Esophagus (tissue), 2 donors: Measurements from ENCODE around the gene CCDC60. TPM values are rescaled to one million over a fixed set of nuclear protein-coding genes. Genes with fewer than 3 reads are reported as not detected.
"Not testable (repeated sequence)": the region's sequence is repeated elsewhere in the genome, so short reads cannot be mapped to it uniquely, and the experiment has no call there.

Source experiments
- H3K27ac ChIP-seq, 2 donors: one replicate each; pipeline ENCODE4 v1.5.1; 2013; ENCODE audit warnings: low read depth in 2 of 2, mild to moderate bottlenecking in 2 of 2, inconsistent platforms in 1 of 2, low read length in 1 of 2, moderate library complexity in 1 of 2
- H3K27me3 ChIP-seq, 2 donors: one replicate each; pipeline ENCODE4 v1.6.1; 2013; ENCODE audit warnings: low read length in 2 of 2, control low read depth in 1 of 2, mild to moderate bottlenecking in 1 of 2; ENCODE audit not compliant: insufficient read depth in 2 of 2, control insufficient read depth in 1 of 2
- H3K36me3 ChIP-seq, 2 donors: one replicate each; pipeline ENCODE4 v1.6.1; 2013; ENCODE audit warnings: low read length in 1 of 2; ENCODE audit not compliant: control insufficient read depth in 2 of 2, insufficient read depth in 2 of 2
- H3K4me1 ChIP-seq, 2 donors: one replicate each; pipeline ENCODE4 v1.6.1; 2013; ENCODE audit warnings: low read length in 1 of 2; ENCODE audit not compliant: control insufficient read depth in 2 of 2, insufficient read depth in 2 of 2
- H3K4me3 ChIP-seq, 2 donors: one replicate each; pipeline ENCODE4 v1.5.1; 2013; ENCODE audit warnings: low read length in 2 of 2, mild to moderate bottlenecking in 2 of 2, low read depth in 1 of 2, moderate library complexity in 1 of 2
- H3K9me3 ChIP-seq, 2 donors: one replicate each; pipeline ENCODE4 v1.6.1; 2013; ENCODE audit warnings: mild to moderate bottlenecking in 2 of 2, low read depth in 1 of 2, low read length in 1 of 2, moderate library complexity in 1 of 2; ENCODE audit not compliant: control insufficient read depth in 2 of 2, insufficient read depth in 1 of 2
- WGBS, 2 donors: extraction: QIAGEN DNeasy Blood & Tissue Kit; methylation state at CpG; one replicate each; pipeline ENCODE4 v1.1.7; 2013; 5-methylcytosine and 5-hydroxymethylcytosine counted together
- polyA plus RNA-seq, 2 donors: library from polyadenylated mRNA; stranded (reverse); fragments of 200-250 nt; gene quantifications; one replicate each; pipeline ENCODE4 v1.2.3, GENCODE V29; 2013
- donor health status: healthy with polysubstance abuse.
- donor health status: Bipolar disorder and iron deficiency.

The CCDC60 gene
- polyA plus RNA-seq, 2 donors = 0.53 to 1.4 TPM

- H3K9me3 ChIP-seq = no peaks in the 10 kb centered on the region
- H3K27ac ChIP-seq = peak overlapping the region in 1 of 2 donors; percentile 28
- WGBS, 2 donors = 34 to 38% methylated on average over 6 of the region's 6 CpGs
- H3K4me1 ChIP-seq = peaks cover 0 to 3% of the 10 kb centered on the region in 2 donors
- no peak overlapping the region for H3K4me3 ChIP-seq
- H3K36me3 ChIP-seq = no peaks in the 10 kb centered on the region
- H3K27me3 ChIP-seq = no peaks in the 10 kb centered on the region
Observed at GRCh38 chr12:119327471-119327870, 7.1 kb upstream of the CCDC60 start.

GRCh38 chr12:119328111-119328510 is 6.4 kb upstream of the CCDC60 start:
- Histone ChIP-seq H3K9me3 (no peaks in the 10 kb centered on the region), H3K4me3 (no peak overlapping the region), H3K27me3 (no peaks in the 10 kb centered on the region), H3K27ac (no peak overlapping the region), H3K36me3 (no peaks in the 10 kb centered on the region), H3K4me1 (peaks cover 0 to 3% of the 10 kb centered on the region in 2 donors)
- WGBS, 2 donors = 47 to 48% methylated on average over 3 of the region's 3 CpGs

GRCh38 chr12:119338593-119339363 is 4.2 kb downstream of the CCDC60 start:
- Histone ChIP-seq H3K36me3 (no peaks in the 10 kb centered on the region), H3K4me1 (no peaks in the 10 kb centered on the region), H3K27me3 (no peaks in the 10 kb centered on the region), H3K4me3 (no peak overlapping the region), H3K9me3 (no peaks in the 10 kb centered on the region), H3K27ac (no peak overlapping the region)
- WGBS, 2 donors = 56 to 67% methylated on average over 11 of the region's 11 CpGs

GRCh38 chr12:119340578-119340977 is 6.0 kb downstream of the CCDC60 start:
- Histone ChIP-seq H3K9me3 (no peaks in the 10 kb centered on the region), H3K27me3 (no peaks in the 10 kb centered on the region), H3K36me3 (no peaks in the 10 kb centered on the region), H3K4me3 (no peak overlapping the region), H3K4me1 (no peaks in the 10 kb centered on the region), H3K27ac (no peak overlapping the region)
- WGBS, 2 donors = 74 to 81% methylated on average over 7 of the region's 7 CpGs

GRCh38 chr12:119341020-119341419 is 6.5 kb downstream of the CCDC60 start:
- Histone ChIP-seq H3K4me1 (no peaks in the 10 kb centered on the region), H3K9me3 (no peaks in the 10 kb centered on the region), H3K4me3 (no peak overlapping the region), H3K27ac (no peak overlapping the region), H3K36me3 (no peaks in the 10 kb centered on the region), H3K27me3 (no peaks in the 10 kb centered on the region)
- 82 to 85% methylated on average over 5 of the region's 5 CpGs for WGBS, 2 donors

- H3K9me3 ChIP-seq = no peaks in the 10 kb centered on the region
- no peaks in the 10 kb centered on the region for H3K4me1 ChIP-seq
- H3K4me3 ChIP-seq = no peak overlapping the region
- no peak overlapping the region for H3K27ac ChIP-seq
- WGBS, 2 donors = 84 to 92% methylated on average over 2 of the region's 2 CpGs
- no peaks in the 10 kb centered on the region for H3K27me3 ChIP-seq
- H3K36me3 ChIP-seq = no peaks in the 10 kb centered on the region
Observed at GRCh38 chr12:119341988-119342387, 7.5 kb downstream of the CCDC60 start.

GRCh38 chr12:119343130-119343529 is 8.6 kb downstream of the CCDC60 start:
- no peaks in the 10 kb centered on the region for H3K4me1 ChIP-seq
- H3K27ac ChIP-seq = no peak overlapping the region
- H3K4me3 ChIP-seq = no peak overlapping the region
- no peaks in the 10 kb centered on the region for H3K36me3 ChIP-seq
- H3K9me3 ChIP-seq = no peaks in the 10 kb centered on the region
- WGBS, 2 donors = 84 to 89% methylated on average over 7 of the region's 7 CpGs
- H3K27me3 ChIP-seq = no peaks in the 10 kb centered on the region

GRCh38 chr12:119354172-119354571 is 19.6 kb downstream of the CCDC60 start:
- no peaks in the 10 kb centered on the region for H3K27me3 ChIP-seq
- H3K4me1 ChIP-seq = no peaks in the 10 kb centered on the region
- WGBS, 2 donors = 51 to 58% methylated on average over 4 of the region's 4 CpGs
- H3K9me3 ChIP-seq = no peaks in the 10 kb centered on the region
- H3K36me3 ChIP-seq = no peaks in the 10 kb centered on the region
- H3K27ac ChIP-seq = no peak overlapping the region
- no peak overlapping the region for H3K4me3 ChIP-seq

- H3K4me3 ChIP-seq, H3K4me1 ChIP-seq, H3K36me3 ChIP-seq, H3K27me3 ChIP-seq, H3K9me3 ChIP-seq, H3K27ac ChIP-seq: not testable (repeated sequence)
- 93 to 96% methylated on average over 12 to 30 of the region's 33 CpGs for WGBS, 2 donors
Observed at GRCh38 chr12:119360366-119360765, 25.8 kb downstream of the CCDC60 start.

- Histone ChIP-seq H3K4me1 (no peaks in the 10 kb centered on the region), H3K27ac (no peak overlapping the region)
- WGBS, 2 donors = 70 to 75% methylated on average over 4 of the region's 4 CpGs
Observed at GRCh38 chr12:119363037-119363436, 28.5 kb downstream of the CCDC60 start.

More at GRCh38 chr12:119363037-119363436, 28.5 kb downstream of the CCDC60 start:
- H3K27me3 ChIP-seq = no peaks in the 10 kb centered on the region
- H3K9me3 ChIP-seq = no peaks in the 10 kb centered on the region
- no peak overlapping the region for H3K4me3 ChIP-seq
- H3K36me3 ChIP-seq = no peaks in the 10 kb centered on the region
